Activated naive CD4-positive, alpha-beta T cell treated with anti-CD3 and anti-CD28 coated beads, Interleukin-2, amount 50 U/mL, for 24 hours (primary cell): ENCODE measurements around the gene G6PC1.

Source experiments
- H3K27ac Mint-ChIP-seq: one replicate; pipeline ENCODE4 v1.8.0; 2021; ENCODE audit warnings: mild to moderate bottlenecking, mixed read lengths
- H3K27me3 Mint-ChIP-seq: one replicate; pipeline ENCODE4 v1.8.0; 2021; ENCODE audit warnings: mixed read lengths
- H3K36me3 Mint-ChIP-seq: one replicate; pipeline ENCODE4 v1.8.0; 2021; ENCODE audit warnings: mixed read lengths
- H3K4me1 Mint-ChIP-seq: one replicate; pipeline ENCODE4 v1.8.0; 2021; ENCODE audit warnings: mixed read lengths
- H3K4me3 Mint-ChIP-seq: one replicate; pipeline ENCODE4 v1.8.0; 2021; ENCODE audit warnings: mild to moderate bottlenecking, mixed read lengths
- H3K9me3 Mint-ChIP-seq: one replicate; pipeline ENCODE4 v1.8.0; 2021; ENCODE audit warnings: mixed read lengths

G6PC1 gene

DNA sequence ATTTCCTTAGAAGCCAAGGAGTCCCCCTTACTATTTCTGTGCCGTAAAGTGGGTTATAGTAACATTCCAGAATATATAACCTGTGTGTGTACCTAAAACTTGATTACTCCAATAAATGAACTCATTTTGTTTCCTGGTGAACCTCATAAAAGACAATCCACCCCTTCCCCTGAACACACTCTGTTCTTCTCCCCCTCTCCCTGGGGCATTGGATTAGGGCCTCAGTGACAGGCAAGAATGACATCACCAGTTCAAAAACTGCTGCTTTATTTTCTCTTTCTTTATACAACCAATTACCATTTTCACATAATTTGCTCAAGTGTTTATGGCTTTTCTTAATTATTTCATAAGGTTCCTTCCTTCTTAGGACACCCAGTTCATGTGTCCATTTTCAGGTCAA, 46.2 kb downstream of the G6PC1 start:
- H3K4me3 Mint-ChIP-seq, result no peak overlapping the region
- H3K27me3 Mint-ChIP-seq, result no peaks in the 10 kb centered on the region
- no peaks in the 10 kb centered on the region for H3K4me1 Mint-ChIP-seq
- peaks cover 15% of the 10 kb centered on the region for H3K36me3 Mint-ChIP-seq
- H3K9me3 Mint-ChIP-seq, result no peaks in the 10 kb centered on the region
- no peak overlapping the region for H3K27ac Mint-ChIP-seq

DNA sequence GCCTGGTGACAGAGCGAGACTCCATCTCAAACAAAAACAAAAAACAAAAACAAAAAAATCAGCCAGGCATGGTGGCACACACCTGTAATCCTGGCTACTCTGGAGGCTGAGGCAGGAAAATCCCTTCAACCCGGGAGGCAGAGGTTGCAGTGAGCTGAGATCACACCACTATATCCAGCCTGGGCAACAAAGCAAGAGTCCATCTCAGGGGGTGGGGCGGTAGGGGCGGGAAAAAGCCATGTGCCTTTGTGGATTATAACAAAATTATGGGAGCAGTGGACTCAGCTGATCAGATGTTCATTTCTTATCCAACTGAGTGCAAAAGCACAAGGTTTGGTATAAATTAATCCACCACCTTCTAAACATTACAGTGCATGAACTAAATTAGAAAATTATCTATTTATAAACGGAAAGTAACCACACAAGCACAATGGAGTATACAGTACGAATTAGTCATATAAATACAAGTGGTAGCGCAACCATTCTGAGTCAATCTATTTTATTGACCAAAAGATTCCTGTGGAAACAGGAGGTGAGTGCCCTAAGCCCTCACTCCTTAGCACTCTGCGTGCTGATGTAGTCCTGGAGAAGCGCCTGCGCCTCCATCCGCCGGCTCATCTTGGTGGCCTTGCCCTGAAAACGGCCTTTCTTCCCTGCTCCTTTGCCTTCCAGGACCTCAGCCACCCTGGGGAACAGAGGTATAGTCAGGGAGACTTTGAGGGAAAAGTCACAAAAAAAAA, 49.6 kb downstream of the G6PC1 start:
- Mint-ChIP-seq H3K4me1 (no peaks in the 10 kb centered on the region), H3K36me3 (peaks cover 23% of the 10 kb centered on the region), H3K9me3 (no peaks in the 10 kb centered on the region), H3K27me3 (no peaks in the 10 kb centered on the region), H3K27ac (no peak overlapping the region), H3K4me3 (no peak overlapping the region)
